Transverse colon (tissue), 4 donors: ENCODE data around the gene BPIFB2. TPM values are rescaled to one million over a fixed set of nuclear protein-coding genes. Genes with fewer than 3 reads are reported as not detected.

Source experiments
- DNase-seq: peaks from one replicate; pipeline ENCODE4 v3.0.0-alpha.2; 2019
- H3K27ac ChIP-seq, 4 donors: fragments of 200-600 bp; sonication (generic); 2 replicates each; pipeline ENCODE4 v1.5.1; 2016 to 2018; ENCODE audit warnings: inconsistent platforms in 4 of 4
- H3K27me3 ChIP-seq: fragments of 200-600 bp; sonication (generic); 2 replicates; pipeline ENCODE4 v1.5.1; 2017; ENCODE audit warnings: inconsistent platforms
- H3K36me3 ChIP-seq, 4 donors: fragments of 200-600 bp; sonication (generic); 2 replicates each; pipeline ENCODE4 v1.5.1; 2017 to 2019; ENCODE audit warnings: inconsistent platforms in 4 of 4
- H3K4me1 ChIP-seq, 4 donors: fragments of 200-600 bp; sonication (generic); 2 replicates each; pipeline ENCODE4 v1.5.1; 2017 to 2020; ENCODE audit warnings: inconsistent platforms in 4 of 4
- H3K4me3 ChIP-seq, 4 donors: fragments of 200-600 bp; sonication (generic); 1 replicate in 1 of 4; 2 replicates in 3 of 4; pipeline versions ENCODE4 v1.5.1 to v1.6.1; 2017 to 2019; ENCODE audit warnings: inconsistent platforms in 4 of 4
- H3K9me3 ChIP-seq, 2 donors: fragments of 200-600 bp; sonication (generic); 2 replicates each; pipeline ENCODE4 v1.5.1; 2017 to 2019; ENCODE audit warnings: inconsistent platforms in 2 of 2
- CTCF ChIP-seq, 5 experiments: fragments of 200-600 bp in 3 of 5; fragments of 450-650 bp in 2 of 5; sonication (generic) in 3 of 5; IDR thresholded peaks; 1 replicate in 2 of 5; 2 replicates in 3 of 5; pipeline ENCODE4 v1.5.1; 2016 to 2017; ENCODE audit warnings: antibody characterized with exemption in 5 of 5, inconsistent platforms in 3 of 5, mild to moderate bottlenecking in 2 of 5, moderate library complexity in 1 of 5
- EP300 ChIP-seq: sonication (generic); formaldehyde crosslinking; IDR thresholded peaks from one replicate; pipeline ENCODE4 v1.6.1; 2017; ENCODE audit warnings: antibody characterized with exemption, low read depth
- POLR2A ChIP-seq: fragments of 450-650 bp; IDR thresholded peaks from one replicate; pipeline ENCODE4 v1.6.1; 2016; ENCODE audit warnings: antibody characterized with exemption, mild to moderate bottlenecking, moderate library complexity
- POLR2AphosphoS5 ChIP-seq, 3 donors: sonication (generic); formaldehyde crosslinking; IDR thresholded peaks; one replicate each; pipeline ENCODE4 v1.6.1; 2016; ENCODE audit warnings: antibody characterized with exemption in 3 of 3
- WGBS, 2 donors: methylation state at CpG; one replicate each; pipeline ENCODE4 v1.1.5; 2018; ENCODE audit warnings: low coverage in 1 of 2; 5-methylcytosine and 5-hydroxymethylcytosine counted together
- in situ Hi-C, 4 donors: fragments of 200-750 bp; cut with MboI; loops; one replicate each; pipeline versions ENCODE4 v1.15.0 to v1.15.1; 2017; ENCODE audit warnings: low sequenced_read_pairs in 3 of 4, low pct_ligation_motif_present in 1 of 4, low pct_unique_long_range_greater_than_20kb in 1 of 4
- intact Hi-C: fragments of 100-400 bp; cut with DNase I; formaldehyde crosslinking; loops from one replicate; pipeline ENCODE4 v1.15.1; 2023; ENCODE audit warnings: low total_unique reads
- total RNA-seq, 4 donors: library from RNA; depleted of rRNA; stranded (reverse); fragments of >200 nt; gene quantifications; one replicate each; pipeline ENCODE4 v1.1.0, GENCODE V29; 2016

Gene BPIFB2
- total RNA-seq, 4 donors from 2014 or later: not detected

GRCh38 chr20:32975698-32976674, 31.5 kb upstream of the BPIFB2 start:
- H3K27me3 ChIP-seq: no peaks in the 10 kb centered on the region
- intact Hi-C loops (no loop called here), in situ Hi-C loops (no loop called here)
- no peak overlapping the region for H3K27ac ChIP-seq
- 73 to 84% methylated on average over 3 to 15 of the region's 15 CpGs for WGBS, 2 donors
- no peak for DNase-seq
- H3K9me3 ChIP-seq: no peaks in the 10 kb centered on the region
- TF ChIP-seq POLR2A: no peak
- no peak for TF ChIP-seq EP300
- TF ChIP-seq CTCF (IDR thresholded peaks at IDR 0.05): no peak
- TF ChIP-seq POLR2AphosphoS5 (IDR thresholded peaks at IDR 0.05): no peak
- no peaks in the 10 kb centered on the region for H3K36me3 ChIP-seq
- H3K4me1 ChIP-seq: peaks cover 0 to 5% (median 0%) of the 10 kb centered on the region in 4 donors
- H3K4me3 ChIP-seq: no peak overlapping the region

GRCh38 chr20:32976746-32977145, 30.8 kb upstream of the BPIFB2 start:
- Histone ChIP-seq H3K4me1 (peaks cover 0 to 2% (median 0%) of the 10 kb centered on the region in 4 donors), H3K27ac (no peak overlapping the region), H3K9me3 (no peaks in the 10 kb centered on the region), H3K27me3 (no peaks in the 10 kb centered on the region), H3K36me3 (no peaks in the 10 kb centered on the region), H3K4me3 (no peak overlapping the region)
- WGBS, 2 donors: 75% methylated on average over 6 of the region's 6 CpGs; no CpG with 5 or more reads in 1 of the 2 donors
- DNase-seq: no peak
- in situ Hi-C loops: no loop called here
- TF ChIP-seq CTCF (IDR thresholded peaks at IDR 0.05): no peak
- TF ChIP-seq POLR2AphosphoS5 (IDR thresholded peaks at IDR 0.05): no peak
- TF ChIP-seq POLR2A: no peak
- TF ChIP-seq EP300: no peak
- intact Hi-C loops: no loop called here

GRCh38 chr20:32977281-32978008, 30.1 kb upstream of the BPIFB2 start:
- no peak for DNase-seq
- H3K27me3 ChIP-seq: no peaks in the 10 kb centered on the region
- no peak overlapping the region for H3K4me3 ChIP-seq
- in situ Hi-C loops (no loop called here), intact Hi-C loops (no loop called here)
- TF ChIP-seq CTCF (IDR thresholded peaks at IDR 0.05) (no peak), EP300 (no peak), POLR2A (no peak), POLR2AphosphoS5 (IDR thresholded peaks at IDR 0.05) (no peak)
- WGBS, 2 donors: 84% methylated on average over 13 of the region's 13 CpGs; no CpG with 5 or more reads in 1 of the 2 donors
- H3K27ac ChIP-seq: no peak overlapping the region
- H3K36me3 ChIP-seq: no peaks in the 10 kb centered on the region
- H3K9me3 ChIP-seq: no peaks in the 10 kb centered on the region
- no peaks in the 10 kb centered on the region for H3K4me1 ChIP-seq

GRCh38 chr20:32978009-32978335, 29.5 kb upstream of the BPIFB2 start:
- WGBS, 2 donors: 82% methylated on average over 7 of the region's 7 CpGs; no CpG with 5 or more reads in 1 of the 2 donors
- in situ Hi-C loops: no loop called here

More at GRCh38 chr20:32978009-32978335, 29.5 kb upstream of the BPIFB2 start:
- no peaks in the 10 kb centered on the region for H3K4me1 ChIP-seq
- no peak for TF ChIP-seq EP300
- TF ChIP-seq POLR2A: no peak
- TF ChIP-seq CTCF (IDR thresholded peaks at IDR 0.05): no peak
- TF ChIP-seq POLR2AphosphoS5 (IDR thresholded peaks at IDR 0.05): no peak
- DNase-seq: no peak
- H3K27me3 ChIP-seq: no peaks in the 10 kb centered on the region
- H3K4me3 ChIP-seq: no peak overlapping the region
- H3K36me3 ChIP-seq: no peaks in the 10 kb centered on the region
- H3K27ac ChIP-seq: no peak overlapping the region
- intact Hi-C loops: no loop called here
- no peaks in the 10 kb centered on the region for H3K9me3 ChIP-seq
